GM12878 (cell line): ENCODE measurements around the gene RNU6-1.

ENCODE experiments used
- BMI1 ChIP-seq: fragments of 450-650 bp; IDR thresholded peaks from 2 replicates; pipeline ENCODE4 v1.6.1; 2016; ENCODE audit warnings: mild to moderate bottlenecking, moderate library complexity, borderline replicate concordance
- CHD2 ChIP-seq: IDR thresholded peaks from 2 replicates; pipeline ENCODE4 v1.6.1; 2011; ENCODE audit warnings: low read depth, low read length, improper control_type of control experiment, borderline replicate concordance
- POLR2A ChIP-seq: IDR thresholded peaks from 2 replicates; pipeline ENCODE4 v1.6.1; 2011; ENCODE audit warnings: low read depth, mild to moderate bottlenecking, low read length
- SMARCA5 ChIP-seq: fragments of 450-650 bp; IDR thresholded peaks from 2 replicates; pipeline ENCODE4 v1.6.1; 2017; ENCODE audit warnings: mild to moderate bottlenecking
- SUPT20H ChIP-seq: IDR thresholded peaks from 2 replicates; pipeline ENCODE4 v1.6.1; 2011; ENCODE audit warnings: low read depth, mild to moderate bottlenecking, low read length, moderate library complexity, borderline replicate concordance; ENCODE audit not compliant: control insufficient read depth

DNA sequence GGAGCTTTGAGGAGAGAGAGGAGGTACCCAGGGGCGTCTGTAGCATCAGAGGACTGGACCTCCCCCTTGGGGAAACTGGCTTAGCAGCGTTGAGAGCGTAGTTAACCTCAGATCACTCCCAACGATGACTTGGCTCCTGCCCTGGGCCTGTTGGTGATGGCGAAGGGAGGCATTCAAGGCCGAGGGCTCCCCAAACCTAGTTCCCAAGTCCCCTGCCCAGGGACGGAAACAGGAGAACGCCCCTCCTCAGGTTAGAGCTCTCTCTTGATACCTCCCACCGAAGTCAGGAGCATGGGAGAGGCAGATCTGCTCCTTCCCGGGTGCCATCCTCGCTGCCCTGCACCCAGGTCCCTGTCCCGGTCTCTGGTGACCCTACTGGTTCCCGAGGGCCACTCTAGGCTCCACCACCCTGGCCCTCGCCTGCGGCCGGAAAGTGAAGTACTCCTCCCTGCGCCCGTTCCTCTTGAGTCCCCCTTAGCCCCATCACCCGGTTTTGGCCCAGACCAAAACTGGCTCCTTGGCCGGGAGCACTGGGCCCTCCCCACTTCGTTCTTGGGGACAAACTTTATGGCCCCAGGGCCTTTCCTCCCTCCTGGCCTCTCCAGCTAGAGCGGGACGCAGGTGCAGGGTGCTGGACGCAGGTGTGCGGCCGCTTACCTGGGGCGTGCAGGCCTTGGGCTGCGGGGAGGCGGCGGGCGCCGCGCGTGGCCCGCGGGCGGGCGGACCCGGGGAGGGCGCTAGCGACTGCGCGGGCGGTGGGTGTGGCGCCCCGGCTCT, 17.1 kb downstream of the RNU6-1 start:
- TF ChIP-seq SMARCA5 (no peak), BMI1 (no peak), POLR2A (no peak), CHD2 (no peak), SUPT20H (no peak)
